CD4-positive, alpha-beta T cell treated with Interleukin-17A for 1 hour (primary cell): ENCODE results near the gene GRK5.

Experiments
- DNase-seq: peaks from one replicate; pipeline ENCODE4 v3.0.0-alpha.2; 2020

GRK5 gene

GRCh38 chr10:119466076-119466475, 258.7 kb downstream of the GRK5 start:
- no peak for DNase-seq

- DNase-seq, result peak; percentile 42
These were observed 259.3 kb downstream of the GRK5 start for GRCh38 chr10:119466655-119467054.

- DNase-seq, result no peak
These were observed 261.4 kb downstream of the GRK5 start for GRCh38 chr10:119468542-119469324.

GRCh38 chr10:119469325-119469707, 261.9 kb downstream of the GRK5 start:
- DNase-seq, result no peak

- no peak for DNase-seq
These were observed 262.5 kb downstream of the GRK5 start for GRCh38 chr10:119469846-119470245.

GRCh38 chr10:119470920-119471702, 263.7 kb downstream of the GRK5 start:
- no peak for DNase-seq

GRCh38 chr10:119473771-119474170, 266.4 kb downstream of the GRK5 start:
- no peak for DNase-seq

GRCh38 chr10:119474606-119475005, 267.2 kb downstream of the GRK5 start:
- DNase-seq, result no peak

GRCh38 chr10:119477444-119477843, 270.1 kb downstream of the GRK5 start:
- DNase-seq, result no peak

GRCh38 chr10:119478111-119478802, 270.9 kb downstream of the GRK5 start:
- DNase-seq, result peak; percentile 18

- no peak for DNase-seq
These were observed 271.5 kb downstream of the GRK5 start for GRCh38 chr10:119478811-119479341.

- DNase-seq, result no peak
These were observed 272.2 kb downstream of the GRK5 start for GRCh38 chr10:119479532-119479931.

GRCh38 chr10:119480667-119481066, 273.3 kb downstream of the GRK5 start:
- no peak for DNase-seq

GRCh38 chr10:119481781-119482426, 274.5 kb downstream of the GRK5 start:
- DNase-seq, result no peak

GRCh38 chr10:119483001-119483400, 275.6 kb downstream of the GRK5 start:
- DNase-seq, result no peak

- no peak for DNase-seq
These were observed 276.5 kb downstream of the GRK5 start for GRCh38 chr10:119483839-119484238.

GRCh38 chr10:119488675-119489074, 281.3 kb downstream of the GRK5 start:
- DNase-seq, result no peak

GRCh38 chr10:119489991-119490326, 282.6 kb downstream of the GRK5 start:
- no peak for DNase-seq

- no peak for DNase-seq
These were observed 284.8 kb downstream of the GRK5 start for GRCh38 chr10:119491966-119492757.

- DNase-seq, result no peak
These were observed 285.8 kb downstream of the GRK5 start for GRCh38 chr10:119493155-119493554.

- DNase-seq, result no peak
These were observed 287.1 kb downstream of the GRK5 start for GRCh38 chr10:119494236-119495020.
